Measurements from ENCODE around the gene TYW1B.
"Not testable (repeated sequence)": the region's sequence is repeated elsewhere in the genome, so short reads cannot be mapped to it uniquely, and the experiment has no call there.

Gene TYW1B

DNA sequence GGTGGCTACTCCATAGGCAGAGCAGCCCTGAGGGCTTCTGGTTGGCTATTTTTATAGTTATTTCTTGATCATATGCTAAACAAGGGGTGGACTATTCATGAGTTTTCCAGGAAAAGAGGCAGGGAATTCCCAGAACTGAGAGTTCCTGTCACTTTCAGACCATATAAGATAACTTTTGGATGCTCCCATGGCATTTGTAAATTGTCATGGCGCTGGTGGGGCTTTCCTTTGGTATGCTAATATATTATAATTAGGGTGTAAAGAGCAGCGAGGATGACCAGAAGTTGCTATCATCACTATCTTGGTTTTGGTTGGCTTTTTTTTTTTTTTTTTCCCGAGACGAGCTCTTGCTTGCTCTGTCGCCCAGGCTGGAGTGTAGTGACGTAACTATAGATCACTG, 272.8 kb downstream of the TYW1B start:
- DNase-seq (ENCODE audit: low read depth): not testable (repeated sequence)

DNA sequence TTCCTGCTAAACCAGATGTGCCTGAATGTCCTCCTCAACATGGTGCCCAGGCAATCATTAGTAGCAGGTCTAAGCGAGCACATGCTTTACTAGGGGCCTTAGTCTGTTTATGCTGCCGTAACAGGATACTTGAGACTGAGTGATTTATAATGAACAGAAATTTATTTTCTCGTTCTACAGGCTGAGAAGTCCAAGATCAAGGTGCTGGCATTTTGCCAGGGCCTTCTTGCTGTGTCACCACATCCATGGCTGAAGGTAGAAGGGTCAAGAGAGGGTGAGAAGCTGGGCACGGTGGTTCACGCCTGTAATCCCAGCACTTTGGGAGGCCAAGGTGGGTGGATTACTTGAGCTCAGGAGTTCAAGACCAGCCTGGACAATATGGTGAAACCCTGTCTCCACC, 273.6 kb downstream of the TYW1B start:
- DNase-seq (ENCODE audit: low read depth): not testable (repeated sequence)

DNA sequence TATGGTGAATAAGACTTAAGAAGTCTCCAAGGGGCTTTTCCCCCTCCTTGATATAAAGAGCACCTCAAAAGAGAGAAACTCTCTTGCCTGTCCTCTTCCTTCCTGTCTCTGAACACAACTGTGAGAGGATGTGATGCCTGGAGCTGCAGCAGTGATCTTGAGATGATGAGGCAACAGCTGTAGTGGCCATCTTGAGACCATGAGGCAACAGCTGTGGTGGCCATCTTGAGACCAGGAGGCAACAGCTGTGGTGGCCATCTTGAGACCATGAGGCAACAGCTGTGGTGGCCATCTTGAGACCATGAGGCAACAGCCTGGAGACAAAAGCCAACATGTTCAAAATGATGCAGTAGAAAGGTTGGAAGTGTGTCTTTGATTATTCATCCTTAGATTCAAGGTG, 277.5 kb downstream of the TYW1B start:
- DNase-seq (ENCODE audit: low read depth): not testable (repeated sequence)

DNA sequence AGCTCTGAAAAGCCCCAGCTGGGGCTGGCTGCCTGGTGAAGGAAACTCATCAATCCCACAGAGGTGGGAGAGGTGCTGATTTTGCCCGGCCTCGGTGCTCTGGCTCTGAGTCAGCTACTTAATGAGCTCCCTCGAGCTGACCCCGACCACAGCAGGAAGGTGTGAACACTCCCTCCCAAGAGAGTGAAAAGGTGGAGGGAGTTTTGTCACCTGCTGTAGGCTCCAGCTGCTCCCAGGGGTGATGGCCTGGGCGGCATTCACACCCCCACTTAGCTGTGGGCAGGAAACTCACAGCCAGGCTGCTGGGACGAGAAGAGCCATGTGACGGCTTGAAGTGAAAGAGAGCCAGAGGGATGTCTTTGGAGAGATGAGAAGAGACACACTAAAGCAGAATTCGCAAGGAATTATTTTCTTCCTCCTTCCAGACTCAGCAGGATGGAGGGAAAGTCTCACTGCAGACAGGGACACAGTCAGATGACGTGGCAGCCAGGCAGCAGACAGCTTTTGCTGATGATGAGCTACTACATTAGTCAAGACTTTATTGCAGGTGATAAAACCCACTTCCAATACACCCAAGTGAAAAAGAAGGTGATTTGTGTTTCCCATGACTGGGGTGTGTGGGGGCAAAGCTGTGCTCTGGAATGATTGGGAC, 281.3 kb downstream of the TYW1B start:
- DNase-seq (ENCODE audit: low read depth): not testable (repeated sequence)

DNA sequence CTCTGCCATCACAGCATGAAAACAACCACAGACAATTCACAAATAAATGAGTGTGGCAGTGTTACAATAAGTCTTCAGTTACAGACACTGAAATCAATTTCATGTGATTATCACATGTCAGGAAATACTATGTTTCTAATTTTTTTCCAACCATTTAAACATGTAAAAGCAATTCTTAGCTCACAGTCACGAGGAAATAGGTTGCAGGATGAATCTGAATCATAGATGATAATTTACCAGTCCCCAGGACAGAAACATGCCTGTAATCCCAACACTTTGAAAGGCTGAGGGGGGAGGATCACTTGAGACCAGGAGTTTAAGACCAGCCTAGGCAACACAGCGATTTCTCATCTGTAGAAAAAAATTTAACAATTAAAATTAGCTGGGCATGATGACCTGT, 283.5 kb downstream of the TYW1B start:
- not testable (repeated sequence) for DNase-seq (ENCODE audit: low read depth)

DNA sequence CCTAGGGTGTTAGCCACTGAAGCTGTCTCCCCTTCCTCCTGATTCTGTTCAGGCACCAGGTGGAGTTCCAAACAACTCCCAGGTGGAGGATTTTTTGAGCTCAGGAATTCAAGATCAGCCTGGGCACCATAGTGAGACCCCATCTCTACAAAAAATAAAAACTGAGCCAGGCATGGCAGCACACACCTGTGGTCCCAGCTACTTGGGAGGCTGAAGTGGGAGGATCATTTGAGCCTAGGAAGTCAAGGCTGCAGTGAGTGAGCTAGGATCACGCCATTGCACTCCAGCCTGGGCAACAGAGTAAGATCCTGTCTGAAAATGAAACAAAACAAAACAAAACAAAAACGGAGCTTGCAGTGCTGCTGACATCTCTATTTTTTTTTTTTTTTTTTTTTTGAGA, 287.1 kb downstream of the TYW1B start:
- DNase-seq (ENCODE audit: low read depth): no peak

DNA sequence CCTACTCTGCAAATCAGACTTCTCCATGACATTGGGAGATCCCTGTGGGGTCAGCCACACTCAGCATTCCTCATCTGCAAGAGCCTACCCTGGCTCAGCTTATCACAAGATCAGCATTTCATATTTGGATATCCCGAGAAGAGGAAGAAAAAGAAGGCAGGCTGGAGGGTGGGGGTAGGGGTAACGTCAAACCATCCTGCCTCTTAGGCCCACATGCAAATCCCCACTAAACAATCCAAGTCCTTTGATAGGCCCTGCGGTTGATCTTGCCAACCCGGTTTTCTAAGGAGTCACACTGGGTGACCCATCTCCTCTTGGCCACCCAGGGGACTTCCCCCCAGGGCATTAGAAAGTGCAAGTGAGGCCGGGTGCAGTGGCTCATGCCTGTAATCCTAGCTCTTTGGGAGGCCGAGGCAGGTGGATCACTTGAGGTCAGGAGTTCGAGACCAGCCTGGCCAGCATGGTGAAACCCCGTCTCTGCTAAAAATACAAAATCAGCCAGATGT, 287.8 kb downstream of the TYW1B start:
- DNase-seq (ENCODE audit: low read depth): no peak

DNA sequence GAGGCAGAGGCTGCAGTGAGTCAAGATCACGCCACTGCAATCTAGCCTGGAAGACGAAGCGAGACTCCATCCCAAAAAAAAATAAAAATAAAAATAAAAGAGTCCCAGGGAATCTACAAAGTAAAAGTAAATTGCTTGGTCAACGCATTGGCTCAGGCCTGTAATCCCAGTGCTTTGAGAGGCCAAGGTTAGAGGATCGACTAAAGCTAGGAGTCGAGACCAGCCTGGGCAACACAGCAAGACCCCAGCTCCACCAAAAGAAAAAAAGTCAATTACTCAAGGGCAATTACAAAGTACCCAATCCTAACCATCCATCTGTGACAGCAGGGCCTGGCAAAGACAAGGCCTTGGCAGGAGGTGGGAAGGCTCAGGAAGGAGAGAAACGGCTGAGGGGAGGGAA, 288.3 kb downstream of the TYW1B start:
- no peak for DNase-seq (ENCODE audit: low read depth)

DNA sequence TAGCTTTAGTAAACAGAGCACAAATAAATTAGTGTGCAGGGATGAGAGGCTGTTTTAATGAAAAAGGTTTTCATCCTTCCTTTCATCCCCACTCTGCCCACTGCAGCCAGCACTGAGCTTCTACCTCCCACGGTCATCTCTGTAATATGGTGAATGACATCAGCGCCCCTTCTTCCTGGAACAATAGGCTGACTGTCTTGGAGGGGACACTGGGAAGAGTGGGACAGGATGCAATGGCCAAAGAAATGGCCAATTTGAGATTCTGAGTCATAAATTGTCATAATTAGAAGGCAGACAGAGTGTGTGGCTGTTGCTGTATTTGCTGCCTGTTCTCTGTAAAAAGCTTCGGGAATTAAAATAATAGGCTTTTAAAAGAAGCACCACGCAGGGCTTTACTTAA, 289.1 kb downstream of the TYW1B start:
- DNase-seq (ENCODE audit: low read depth): no peak

DNA sequence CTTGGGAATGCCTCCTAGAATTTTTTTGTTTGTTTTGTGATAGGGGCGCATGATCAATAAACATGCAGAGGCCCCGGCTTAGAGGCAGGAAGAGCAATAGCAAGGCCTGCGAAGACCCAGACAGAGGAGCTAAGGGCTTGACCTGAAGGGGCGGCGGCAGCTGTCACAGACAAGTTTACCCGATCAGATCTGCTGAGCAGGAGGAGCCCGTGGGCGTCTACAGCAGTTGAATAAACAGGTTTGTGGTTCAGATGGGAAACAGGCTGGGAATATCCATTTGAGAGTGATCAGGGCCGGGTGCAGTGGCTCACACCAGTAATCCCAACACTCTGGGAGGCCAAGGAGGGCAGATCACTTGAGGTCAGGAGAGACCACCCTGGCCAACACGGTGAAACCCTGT, 289.9 kb downstream of the TYW1B start:
- DNase-seq (ENCODE audit: low read depth): no peak

DNA sequence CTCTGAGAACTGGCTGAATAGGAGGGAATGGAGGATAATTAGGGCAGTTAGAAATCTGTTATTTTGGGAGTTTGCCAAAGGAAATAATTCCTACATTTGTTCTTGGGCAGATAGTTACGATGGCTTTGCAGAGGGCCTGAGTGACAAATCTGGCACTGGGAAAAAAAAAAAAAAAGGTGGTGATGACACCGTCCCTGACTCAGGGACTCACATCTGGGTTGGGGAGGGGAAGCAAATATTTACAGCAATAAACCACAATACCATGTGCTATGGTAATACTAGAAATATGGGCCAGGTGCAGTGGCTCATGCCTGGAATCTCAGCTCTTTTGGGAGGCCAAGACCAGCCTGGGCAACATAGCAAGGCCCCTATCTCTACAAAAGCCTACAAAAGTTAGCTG, 292.0 kb downstream of the TYW1B start:
- not testable (repeated sequence) for DNase-seq (ENCODE audit: low read depth)

DNA sequence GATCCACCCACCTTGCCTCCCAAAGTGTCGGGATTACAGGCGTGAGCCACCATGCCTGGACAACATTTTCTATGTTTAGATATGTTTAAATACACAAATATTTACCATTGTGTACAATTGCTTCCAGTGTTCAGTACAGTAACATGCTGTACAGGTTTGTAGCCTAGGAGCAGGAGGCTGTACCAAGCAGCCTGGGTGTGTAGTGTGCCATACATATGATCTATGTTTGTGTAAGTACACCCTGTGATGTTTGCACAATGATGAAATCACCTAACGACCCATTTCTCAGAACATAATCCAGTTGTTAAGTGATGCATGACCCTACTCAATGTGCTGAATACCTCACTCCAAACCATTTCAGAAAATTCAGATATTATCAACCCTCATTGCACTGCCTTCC, 297.0 kb downstream of the TYW1B start:
- not testable (repeated sequence) for DNase-seq (ENCODE audit: low read depth)
